Measurements from ENCODE around the gene NFAM1.
A peak's percentile ranks its signal among the peaks of the same experiment; 100 is the strongest.

NFAM1 gene

GRCh38 chr22:42439821-42440674 lies 7.8 kb upstream of the NFAM1 start:
- DNase-seq (ENCODE audit: low spot score): no peak

DNA sequence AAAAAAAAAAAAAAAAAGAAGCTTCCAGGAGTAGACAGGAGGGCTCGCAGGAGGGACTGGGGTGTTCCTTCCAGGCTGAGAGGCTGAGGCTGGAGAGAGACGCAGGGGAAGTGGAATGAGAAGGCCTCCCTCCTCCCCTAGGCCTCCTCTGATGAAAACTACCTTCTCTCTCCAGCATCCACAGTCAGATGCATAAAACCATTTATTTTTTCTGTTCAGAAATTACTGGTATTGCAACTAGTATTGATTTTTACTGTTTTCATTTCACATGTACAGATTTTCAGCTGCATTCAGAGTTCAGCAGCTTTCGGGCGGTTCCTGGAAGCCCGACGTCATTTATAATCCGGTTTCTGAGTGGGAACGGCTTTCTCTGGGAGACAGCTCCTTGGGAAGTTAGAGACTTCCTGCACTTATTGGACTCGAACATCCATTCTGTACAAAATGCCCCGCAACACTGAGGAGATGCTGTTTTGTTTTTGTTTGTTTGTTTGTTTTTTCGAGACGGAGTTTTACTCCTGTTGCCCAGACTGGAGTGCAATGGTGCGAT lies 6.9 kb upstream of the NFAM1 start:
- DNase-seq (ENCODE audit: low spot score): no peak

GRCh38 chr22:42438293-42438650 lies 6.1 kb upstream of the NFAM1 start:
- no peak for DNase-seq (ENCODE audit: low spot score)

DNA sequence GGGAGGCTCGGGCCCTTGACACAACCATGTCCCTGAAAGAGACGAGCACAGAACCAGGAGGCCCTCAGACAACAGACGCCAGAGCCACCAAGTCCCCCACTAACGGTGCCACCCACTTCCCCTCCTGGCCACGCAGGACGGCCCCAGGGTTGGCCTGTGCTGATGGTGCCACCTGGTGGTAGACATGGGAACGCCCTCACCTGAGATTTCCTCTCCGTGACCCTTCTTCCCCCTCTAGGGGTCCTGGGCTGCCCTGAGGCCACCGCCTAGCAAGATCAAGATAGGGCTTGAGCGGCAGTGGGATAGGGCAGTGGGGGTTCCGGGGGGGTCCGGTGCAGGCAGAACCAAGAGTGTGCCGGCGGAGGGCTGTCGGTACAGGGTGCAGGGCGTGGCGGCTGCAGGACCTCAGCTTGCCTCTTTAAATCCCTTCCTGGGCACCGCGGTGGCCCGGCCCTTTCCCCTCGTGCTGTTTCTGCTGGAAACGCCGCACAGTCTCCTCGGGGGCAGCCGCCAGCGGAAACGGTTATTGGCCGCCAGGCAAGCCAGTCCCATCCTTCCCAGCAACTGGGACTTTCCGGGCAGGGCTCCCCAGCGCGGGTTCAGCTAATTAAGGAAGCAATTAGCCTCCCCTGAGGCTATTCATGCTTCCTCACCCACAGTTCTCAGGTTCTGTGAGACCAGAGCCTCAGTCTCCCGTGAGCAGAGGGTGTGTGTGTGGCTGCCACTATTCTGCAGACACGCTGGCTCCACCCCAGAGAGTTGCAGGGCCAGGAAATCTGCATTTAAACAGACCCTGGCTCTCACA lies 5.5 kb upstream of the NFAM1 start:
- DNase-seq (ENCODE audit: low spot score): peak; percentile 86

GRCh38 chr22:42436404-42436803 lies 4.2 kb upstream of the NFAM1 start:
- DNase-seq (ENCODE audit: low spot score): no peak

GRCh38 chr22:42434748-42435425 lies 2.7 kb upstream of the NFAM1 start:
- no peak for DNase-seq (ENCODE audit: low spot score)

DNA sequence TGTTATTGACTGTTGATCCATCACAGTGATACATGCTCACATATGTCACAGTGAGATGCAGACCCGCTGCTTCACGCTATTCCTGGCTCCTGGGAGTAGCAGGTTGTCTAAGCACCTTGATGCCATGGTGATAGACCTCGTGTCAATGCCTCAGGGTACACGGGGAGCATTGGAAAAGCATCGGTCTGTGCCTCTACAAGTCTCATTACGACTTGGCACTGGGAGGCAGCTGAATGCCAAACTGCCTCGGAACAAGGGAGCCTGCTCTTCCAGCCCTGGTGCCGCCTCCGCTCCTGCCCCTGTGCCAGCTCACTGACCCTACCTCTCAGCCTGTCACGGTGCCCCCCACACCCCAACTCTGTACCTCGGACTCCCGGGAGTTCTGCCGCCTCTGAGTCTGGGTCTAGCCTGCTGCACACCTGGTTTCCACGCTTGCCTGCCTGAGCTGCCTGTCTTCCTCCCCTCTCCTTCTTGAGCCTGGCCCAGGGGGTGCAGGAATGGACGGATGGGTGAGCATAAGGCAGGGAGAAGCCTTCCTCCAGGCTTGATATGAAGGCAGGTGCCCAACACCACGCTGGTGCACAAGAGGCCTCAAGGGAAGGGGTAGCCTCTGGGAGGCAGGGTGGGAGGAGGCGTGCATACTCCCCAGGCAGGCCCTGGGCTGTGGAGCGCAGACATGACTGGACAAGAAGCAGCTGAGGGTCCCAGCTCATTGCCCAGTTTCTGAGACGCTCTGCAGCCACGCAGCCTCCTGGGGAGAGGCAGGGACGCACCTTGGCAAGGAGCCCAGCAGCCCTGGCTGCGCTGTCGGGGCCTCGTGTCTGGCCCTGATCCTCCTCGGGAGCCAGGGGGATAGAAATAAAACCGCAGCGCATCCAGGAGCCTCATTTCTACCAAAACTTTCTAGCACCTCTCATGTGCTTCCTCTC lies 1.8 kb upstream of the NFAM1 start:
- DNase-seq (ENCODE audit: low spot score): no peak

GRCh38 chr22:42432818-42433217 lies 615 bp upstream of the NFAM1 start:
- DNase-seq (ENCODE audit: low spot score): no peak

- no peak for DNase-seq (ENCODE audit: low spot score)
These were observed 693 bp downstream of the NFAM1 start for GRCh38 chr22:42431401-42432019.

DNA sequence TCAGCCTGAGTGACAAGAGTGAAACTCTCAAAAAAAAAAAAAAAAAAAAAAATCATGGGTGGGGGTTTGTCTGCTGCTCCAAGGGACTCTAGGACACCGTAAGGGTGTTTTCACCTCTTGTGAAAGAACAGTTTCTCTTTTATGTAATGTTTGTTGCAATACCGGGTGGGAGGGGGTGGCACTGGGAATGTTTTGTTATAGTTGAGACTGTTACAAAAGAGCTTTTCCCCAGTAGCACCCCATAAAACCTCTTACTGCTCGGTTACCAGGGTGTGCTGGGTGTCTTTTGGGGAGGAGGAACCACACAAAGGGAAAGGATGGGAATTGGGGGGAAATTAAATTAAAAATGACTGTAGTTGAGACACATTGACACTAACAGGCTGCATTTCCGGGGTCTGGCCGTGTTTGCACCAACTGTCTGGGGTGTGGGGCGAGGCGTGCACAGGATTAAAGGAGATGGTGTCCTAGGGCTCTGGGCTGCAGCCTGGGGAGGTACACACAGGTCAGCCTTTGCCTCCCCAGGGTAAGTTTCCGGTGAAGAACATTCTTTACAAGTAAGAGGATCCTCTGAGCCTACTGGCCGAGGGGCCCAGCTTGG lies 1.6 kb downstream of the NFAM1 start:
- DNase-seq (ENCODE audit: low spot score): no peak

DNA sequence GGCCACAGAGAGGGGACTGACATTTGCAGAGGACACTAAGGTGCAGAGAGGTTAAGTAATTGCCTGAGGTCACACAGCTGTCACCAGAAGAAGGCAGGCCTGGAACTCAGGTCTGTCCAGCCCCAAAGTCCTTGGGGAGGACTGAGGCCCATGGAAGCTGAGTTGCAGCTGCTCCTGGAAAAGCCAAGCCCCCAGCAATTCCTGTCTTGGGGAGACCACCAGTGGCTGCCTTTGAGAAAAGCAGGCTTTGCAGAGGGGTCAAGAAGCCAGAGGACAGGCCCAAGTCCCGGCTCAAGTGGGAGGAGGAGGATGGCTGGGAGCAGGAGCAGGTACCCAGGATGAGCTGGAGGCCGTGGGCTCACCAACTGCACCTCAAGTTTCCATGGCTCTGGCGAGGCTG lies 3.4 kb downstream of the NFAM1 start:
- no peak for DNase-seq (ENCODE audit: low spot score)

DNA sequence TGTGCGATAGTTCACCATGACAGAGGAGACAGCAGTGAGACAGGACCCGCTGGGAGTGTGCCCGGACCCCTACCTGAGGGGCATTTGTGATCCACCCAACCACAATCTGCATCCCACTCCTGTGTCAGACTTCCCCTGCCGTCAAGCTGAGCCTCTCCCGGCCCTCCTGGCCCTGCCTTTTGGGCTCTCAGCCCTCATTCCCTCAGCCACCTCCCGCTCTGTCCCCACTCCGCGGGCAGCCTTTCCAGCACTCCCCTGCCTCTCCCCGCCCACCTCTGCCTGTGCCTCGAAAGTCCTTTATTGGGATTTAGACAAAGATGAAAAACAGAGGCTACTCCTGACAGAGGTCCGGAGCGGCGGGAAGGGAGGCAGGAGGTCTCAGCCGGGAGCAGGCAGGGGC lies 4.2 kb downstream of the NFAM1 start:
- DNase-seq (ENCODE audit: low spot score): no peak

DNA sequence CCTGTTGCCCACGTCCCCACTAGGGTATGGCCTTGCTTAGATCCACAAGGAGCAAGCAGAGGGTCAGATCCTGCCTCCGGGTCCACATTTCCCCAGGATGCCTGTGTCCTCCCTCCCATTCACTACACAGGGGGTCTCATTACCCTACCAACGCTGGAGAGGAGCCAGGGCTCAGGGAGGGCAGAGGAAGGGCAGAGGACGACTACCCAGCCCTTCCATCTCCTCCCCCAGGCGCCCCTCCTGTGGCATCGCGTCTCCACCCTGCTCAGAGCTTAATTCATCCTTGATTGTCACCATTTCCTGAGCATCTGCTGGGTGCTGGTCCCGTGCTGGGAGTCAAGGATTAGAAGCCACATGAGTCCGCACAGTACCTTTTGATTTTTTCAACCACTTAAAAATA lies 5.0 kb downstream of the NFAM1 start:
- DNase-seq (ENCODE audit: low spot score): no peak

DNA sequence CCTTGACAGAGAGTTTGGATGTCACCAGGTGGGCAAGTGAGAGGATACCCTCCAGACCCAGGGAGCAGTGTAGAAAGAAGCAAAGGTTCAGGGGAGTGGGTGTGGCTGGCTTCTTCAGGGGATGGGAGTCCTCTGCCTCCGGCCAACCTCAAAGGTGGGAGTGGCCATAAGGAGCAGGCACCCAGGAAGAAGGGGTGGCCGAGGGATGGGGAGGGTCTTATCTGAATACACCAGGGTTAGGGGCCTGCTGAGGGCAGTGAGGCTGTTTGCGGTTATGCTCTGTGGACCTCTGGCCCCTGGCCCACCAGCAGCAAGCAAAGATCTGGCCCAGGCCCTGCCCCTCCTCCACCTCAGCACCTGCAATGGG lies 6.2 kb downstream of the NFAM1 start:
- no peak for DNase-seq (ENCODE audit: low spot score)

DNA sequence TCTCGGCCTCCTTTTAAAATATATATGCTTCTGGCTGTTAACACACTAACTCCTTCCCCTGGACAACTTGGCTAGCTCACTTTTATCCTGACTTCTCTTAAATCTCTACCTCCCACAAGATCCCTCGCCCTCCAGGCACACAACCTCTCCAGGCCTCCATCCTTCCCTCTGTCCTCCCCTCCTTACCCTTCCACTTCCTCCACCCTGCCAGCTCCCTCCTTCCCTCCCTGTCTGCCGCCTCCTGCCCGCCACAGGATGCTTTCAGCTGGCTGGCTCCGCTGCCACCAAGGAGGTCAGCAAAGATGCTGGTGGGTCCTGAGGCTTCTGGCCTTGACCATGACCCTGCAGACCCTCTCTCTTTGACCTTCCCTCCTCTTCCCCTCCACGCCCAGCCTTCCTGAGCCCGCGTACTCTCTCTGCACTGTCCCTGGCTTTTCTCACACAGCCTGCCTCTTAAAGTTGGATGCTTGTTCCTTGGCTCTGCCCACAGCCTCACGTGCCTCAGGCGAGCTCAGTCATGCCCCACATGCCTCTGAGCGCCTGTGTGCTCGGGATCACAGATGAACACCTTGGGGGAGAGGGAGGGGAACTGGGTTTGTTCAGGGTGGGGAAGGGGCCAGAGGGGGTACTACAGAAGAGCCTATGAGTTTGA lies 6.7 kb downstream of the NFAM1 start:
- no peak for DNase-seq (ENCODE audit: low spot score)

DNA sequence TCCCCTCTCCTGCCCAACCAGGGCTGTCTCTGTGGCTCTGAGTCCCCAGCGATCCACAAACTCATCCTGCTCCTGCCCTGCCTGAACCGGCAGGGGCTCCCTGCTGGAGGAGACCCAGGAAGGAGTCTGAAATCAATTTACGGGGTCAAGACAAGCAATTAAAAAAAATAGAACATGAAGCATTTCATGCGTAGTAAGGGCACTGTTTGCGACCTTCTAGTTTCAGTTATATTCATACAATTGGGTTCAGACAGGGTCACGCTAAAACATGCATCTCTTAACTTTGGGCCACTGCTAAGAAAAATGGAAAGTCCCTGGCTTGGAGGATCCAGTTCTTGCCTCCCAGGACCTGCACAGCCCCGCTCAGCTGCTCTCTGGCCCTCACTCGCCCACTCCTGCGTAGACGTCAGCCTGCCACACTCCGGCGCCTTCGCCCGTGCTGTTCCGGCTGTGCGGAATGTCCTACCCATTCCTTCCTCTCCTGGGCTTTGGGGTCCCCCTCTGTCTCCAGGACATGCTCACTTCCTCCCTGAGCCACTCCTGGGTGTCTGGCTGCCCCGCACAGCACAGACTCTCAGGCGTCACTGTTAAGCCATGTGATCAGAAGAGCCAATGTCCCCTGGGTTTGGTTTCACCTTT lies 12.8 kb downstream of the NFAM1 start:
- DNase-seq (ENCODE audit: low spot score): no peak

- DNase-seq (ENCODE audit: low spot score): no peak
These were observed 13.4 kb downstream of the NFAM1 start for GRCh38 chr22:42418811-42419242.

- DNase-seq (ENCODE audit: low spot score): no peak
These were observed 14.4 kb downstream of the NFAM1 start for GRCh38 chr22:42417645-42418305.

- no peak for DNase-seq (ENCODE audit: low spot score)
These were observed 15.5 kb downstream of the NFAM1 start for GRCh38 chr22:42416671-42417230.

All from CD4-positive, alpha-beta T cell treated with Interleukin-2 at 100 ng/mL for 4 hours (primary cell).